LNCaP clone FGC (cell line): ENCODE results near the gene NDUFAF4.

Source experiments
- DNase-seq: peaks from one replicate; pipeline ENCODE4 v3.0.0-alpha.2; 2011; ENCODE audit warnings: low read depth
- H3K4me3 ChIP-seq: 2 replicates; pipeline ENCODE4 v1.5.1; 2011; ENCODE audit warnings: mild to moderate bottlenecking, low read depth, low read length, control low read depth
- CTCF ChIP-seq: IDR thresholded peaks from 2 replicates; pipeline ENCODE4 v1.5.1; 2012; ENCODE audit warnings: mild to moderate bottlenecking; ENCODE audit not compliant: control insufficient read depth, insufficient read depth; ENCODE audit errors: extremely low read depth

The NDUFAF4 gene

GRCh38 chr6:96878143-96878542 lies 19.5 kb downstream of the NDUFAF4 start:
- H3K4me3 ChIP-seq: no peak overlapping the region
- no peak for DNase-seq
- TF ChIP-seq CTCF: no peak

- no peak for TF ChIP-seq CTCF
- no peak for DNase-seq
- no peak overlapping the region for H3K4me3 ChIP-seq
These were observed 20.7 kb downstream of the NDUFAF4 start for GRCh38 chr6:96876886-96877545.

- no peak for DNase-seq
- no peak for TF ChIP-seq CTCF
- no peak overlapping the region for H3K4me3 ChIP-seq
These were observed 24.7 kb downstream of the NDUFAF4 start for GRCh38 chr6:96872976-96873375.

GRCh38 chr6:96865055-96865405 lies 32.7 kb downstream of the NDUFAF4 start:
- H3K4me3 ChIP-seq: no peak overlapping the region
- TF ChIP-seq CTCF: no peak
- no peak for DNase-seq

- no peak for TF ChIP-seq CTCF
- DNase-seq: no peak
- no peak overlapping the region for H3K4me3 ChIP-seq
These were observed 33.3 kb downstream of the NDUFAF4 start for GRCh38 chr6:96864216-96865054.

- H3K4me3 ChIP-seq: no peak overlapping the region
- TF ChIP-seq CTCF: no peak
- DNase-seq: no peak
These were observed 35.1 kb downstream of the NDUFAF4 start for GRCh38 chr6:96862560-96862959.
